SK-N-MC (cell line): Measurements from ENCODE around the gene CLCN1.

ENCODE experiments used
- DNase-seq: peaks from one replicate; pipeline ENCODE4 v3.0.0-alpha.2; 2011; ENCODE audit warnings: low read depth, low spot score
- H3K27ac ChIP-seq: fragments of 200-600 bp; sonication (generic); 2 replicates; pipeline ENCODE4 v1.5.1; 2016; ENCODE audit warnings: mixed run types
- H3K36me3 ChIP-seq: fragments of 200-600 bp; sonication (generic); 2 replicates; pipeline ENCODE4 v1.6.1; 2017; ENCODE audit warnings: antibody characterized with exemption, low read length, mixed read lengths; ENCODE audit not compliant: insufficient read depth
- H3K4me3 ChIP-seq: fragments of 200-600 bp; sonication (generic); 2 replicates; pipeline ENCODE4 v1.5.1; 2016
- H3K9ac ChIP-seq: fragments of 200-600 bp; sonication (generic); 2 replicates; pipeline ENCODE4 v1.8.0; 2017; ENCODE audit warnings: mixed run types, mixed read lengths; ENCODE audit not compliant: insufficient read length
- H3K9me3 ChIP-seq: fragments of 200-600 bp; sonication (generic); 2 replicates; pipeline ENCODE4 v1.6.1; 2017; ENCODE audit warnings: low read depth, mild to moderate bottlenecking, antibody characterized with exemption, low read length, moderate library complexity, mixed read lengths
- EZH2 ChIP-seq: fragments of 200-600 bp; sonication (generic); IDR thresholded peaks from one replicate; pipeline ENCODE4 v1.6.1; 2017; ENCODE audit warnings: antibody characterized with exemption
- FOXP2 ChIP-seq: optimal IDR thresholded peaks from 2 replicates; pipeline ENCODE3; 2011; ENCODE audit warnings: mild to moderate bottlenecking, moderate library complexity; ENCODE audit not compliant: insufficient read depth; ENCODE audit errors: extremely low read length, control extremely low read depth
- POLR2AphosphoS5 ChIP-seq: IDR thresholded peaks from 2 replicates; pipeline ENCODE4 v1.6.1; 2012; ENCODE audit warnings: mild to moderate bottlenecking, low read depth, low read length, borderline replicate concordance

The CLCN1 gene

DNA sequence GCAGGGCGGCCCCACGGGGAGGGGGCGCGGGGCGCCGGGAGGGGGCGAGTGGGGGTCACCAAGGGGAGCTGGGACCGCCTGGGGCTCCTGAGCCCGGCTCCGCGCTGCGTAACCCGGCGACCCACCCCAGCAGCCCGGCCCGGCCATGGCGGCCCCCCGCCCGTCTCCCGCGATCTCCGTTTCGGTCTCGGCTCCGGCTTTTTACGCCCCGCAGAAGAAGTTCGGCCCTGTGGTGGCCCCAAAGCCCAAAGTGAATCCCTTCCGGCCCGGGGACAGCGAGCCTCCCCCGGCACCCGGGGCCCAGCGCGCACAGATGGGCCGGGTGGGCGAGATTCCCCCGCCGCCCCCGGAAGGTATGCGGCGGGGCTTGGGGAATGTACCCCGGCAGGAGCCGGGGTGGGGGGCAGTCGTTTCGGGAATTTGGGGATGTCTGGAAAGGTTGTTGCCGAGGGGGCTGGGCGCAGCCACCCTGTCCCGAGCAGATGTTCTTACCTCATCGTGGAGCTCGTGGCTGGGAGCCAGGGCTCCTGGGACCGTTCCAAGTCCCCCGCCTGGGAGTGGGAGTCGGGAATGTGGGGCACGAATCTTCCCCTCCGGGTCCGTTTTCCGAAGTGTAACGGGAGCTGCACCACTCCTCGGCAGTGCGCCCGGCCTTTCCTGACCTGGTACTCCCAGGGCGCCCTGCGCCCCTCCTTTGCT lies 65.7 kb downstream of the CLCN1 start:
- no peak for DNase-seq
- H3K27ac ChIP-seq, result peak overlapping the region; percentile 50; the same call in 1 of the 2 replicates

DNA sequence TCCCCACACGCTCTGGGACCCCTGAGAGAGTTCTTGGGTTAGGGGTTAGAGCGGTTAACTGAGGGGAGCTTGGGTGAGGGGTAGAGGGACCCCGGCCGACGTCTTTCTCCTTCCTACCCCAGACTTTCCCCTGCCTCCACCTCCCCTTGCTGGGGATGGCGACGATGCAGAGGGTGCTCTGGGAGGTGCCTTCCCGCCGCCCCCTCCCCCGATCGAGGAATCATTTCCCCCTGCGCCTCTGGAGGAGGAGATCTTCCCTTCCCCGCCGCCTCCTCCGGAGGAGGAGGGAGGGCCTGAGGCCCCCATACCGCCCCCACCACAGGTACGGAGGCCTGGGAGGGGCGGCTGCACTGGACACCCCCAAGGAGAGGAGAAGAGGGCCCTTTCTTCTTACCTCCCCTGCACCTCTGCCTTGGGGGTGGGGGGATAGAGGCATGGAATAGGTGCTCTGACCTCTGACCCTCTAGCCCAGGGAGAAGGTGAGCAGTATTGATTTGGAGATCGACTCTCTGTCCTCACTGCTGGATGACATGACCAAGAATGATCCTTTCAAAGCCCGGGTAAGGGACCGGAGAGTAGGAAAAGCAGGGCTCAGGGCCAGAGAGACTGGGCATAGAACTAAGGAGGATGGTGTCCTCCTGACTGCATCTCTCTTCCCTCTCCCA lies 66.3 kb downstream of the CLCN1 start:
- peak overlapping the region; percentile 95 for H3K4me3 ChIP-seq
- no peak for DNase-seq
- peak overlapping the region; percentile 92 for H3K9ac ChIP-seq
- no peaks in the 10 kb centered on the region; the same call in 1 of the 2 replicates for H3K36me3 ChIP-seq
- H3K9me3 ChIP-seq, result no peaks in the 10 kb centered on the region
- no peak overlapping the region for H3K27ac ChIP-seq
- TF ChIP-seq POLR2AphosphoS5 (no peak), EZH2 (no peak), FOXP2 (no peak)

More for the DNA sequence above, 65.7 kb downstream of the CLCN1 start:
- TF ChIP-seq EZH2 (no peak), POLR2AphosphoS5 (peak; percentile 19)
- H3K9me3 ChIP-seq, result no peaks in the 10 kb centered on the region
- no peaks in the 10 kb centered on the region for H3K36me3 ChIP-seq
- peak overlapping the region; percentile 92 for H3K9ac ChIP-seq
- peak overlapping the region; percentile 95 for H3K4me3 ChIP-seq

- H3K27ac ChIP-seq, result no peak overlapping the region
- no peaks in the 10 kb centered on the region for H3K9me3 ChIP-seq
- H3K9ac ChIP-seq, result no peak overlapping the region
- H3K36me3 ChIP-seq, result no peaks in the 10 kb centered on the region; the same call in 1 of the 2 replicates
- H3K4me3 ChIP-seq, result no peak overlapping the region
- TF ChIP-seq POLR2AphosphoS5, result no peak
- TF ChIP-seq EZH2, result no peak
- TF ChIP-seq FOXP2, result no peak
- no peak for DNase-seq
Measured at GRCh38 chr7:143382791-143383641, 67.1 kb downstream of the CLCN1 start.

- no peak for TF ChIP-seq EZH2
- TF ChIP-seq FOXP2, result no peak
- no peak for DNase-seq
- Histone ChIP-seq H3K27ac (no peak overlapping the region), H3K36me3 (peaks cover under 1% of the 10 kb centered on the region; the same call in 1 of the 2 replicates), H3K9me3 (no peaks in the 10 kb centered on the region), H3K9ac (no peak overlapping the region), H3K4me3 (no peak overlapping the region)
Measured at GRCh38 chr7:143383642-143383957, 67.7 kb downstream of the CLCN1 start.

DNA sequence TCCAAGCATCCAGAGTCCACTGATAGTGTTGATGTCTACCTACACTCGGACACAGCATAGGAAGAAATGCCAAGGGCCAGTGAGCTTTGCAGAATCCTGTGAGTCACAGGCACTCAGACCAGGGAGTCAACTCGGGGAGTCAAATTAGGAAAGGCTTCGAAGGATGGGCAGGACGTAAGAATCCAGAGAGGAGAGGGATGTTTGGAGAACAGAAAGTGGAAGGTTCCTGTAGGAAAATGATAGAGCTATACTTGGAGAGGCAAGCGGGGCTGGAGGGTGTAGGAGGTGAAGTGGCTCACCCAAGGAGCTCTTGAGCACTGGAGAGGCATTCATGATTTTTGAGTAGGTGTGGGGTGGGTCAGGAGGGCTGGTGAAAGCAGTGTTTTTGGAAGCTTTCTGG lies 68.2 kb downstream of the CLCN1 start:
- no peak for DNase-seq
- TF ChIP-seq POLR2AphosphoS5, result no peak
- TF ChIP-seq FOXP2, result no peak
- no peak for TF ChIP-seq EZH2
- H3K36me3 ChIP-seq, result peaks cover 6% of the 10 kb centered on the region; the same call in 1 of the 2 replicates
- H3K9me3 ChIP-seq, result no peaks in the 10 kb centered on the region
- H3K9ac ChIP-seq, result no peak overlapping the region
- no peak overlapping the region for H3K4me3 ChIP-seq
- H3K27ac ChIP-seq, result no peak overlapping the region

DNA sequence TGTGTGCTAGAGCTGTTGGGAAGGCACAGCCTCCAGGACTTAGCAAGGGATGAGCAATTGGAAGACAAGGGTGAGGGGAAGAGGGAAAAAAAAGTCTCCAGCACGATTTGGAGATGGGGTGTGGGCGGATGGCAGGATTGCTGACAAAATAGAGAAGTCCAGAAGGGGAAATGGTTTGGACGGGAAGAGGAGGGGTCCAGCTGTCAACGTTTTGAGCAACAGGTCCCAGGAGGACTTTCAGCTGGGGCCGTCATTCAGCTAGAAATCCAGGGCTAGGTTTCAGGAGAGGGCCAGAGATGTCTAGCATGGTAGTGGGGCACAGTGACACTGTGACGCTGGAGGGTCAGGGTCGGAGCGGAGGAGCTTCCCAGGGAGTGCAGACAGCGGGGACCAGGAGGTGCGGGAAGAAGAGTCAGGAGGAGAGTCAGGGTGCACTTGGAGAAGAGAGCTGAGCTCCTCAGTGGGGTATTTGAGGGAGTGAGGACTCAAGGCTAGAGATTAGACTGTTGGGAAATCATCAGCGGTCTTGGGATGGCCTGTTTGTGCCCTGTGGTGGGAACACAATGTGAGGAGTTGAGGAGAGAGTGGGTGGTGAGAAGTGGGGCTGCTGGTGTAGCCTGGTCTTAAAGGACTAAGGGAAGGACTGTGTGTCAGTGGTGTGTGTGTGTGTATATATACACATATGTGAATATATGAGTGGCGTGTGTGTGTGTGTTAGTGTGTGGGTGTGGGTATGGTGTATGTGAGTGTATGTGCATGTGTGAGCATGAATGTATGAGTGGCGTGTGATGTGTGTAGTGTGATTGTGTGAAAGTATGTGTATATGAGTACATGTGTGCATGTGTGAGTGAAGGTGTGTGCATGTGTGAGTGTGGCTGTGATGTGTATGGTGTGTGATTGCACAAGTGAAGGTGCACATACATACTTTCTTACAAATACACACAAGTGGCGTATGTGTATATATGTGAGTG lies 69.0 kb downstream of the CLCN1 start:
- Histone ChIP-seq H3K4me3 (no peak overlapping the region), H3K9ac (no peak overlapping the region), H3K36me3 (peaks cover 8% of the 10 kb centered on the region; the same call in 1 of the 2 replicates), H3K9me3 (no peaks in the 10 kb centered on the region), H3K27ac (no peak overlapping the region)
- TF ChIP-seq EZH2, result no peak
- TF ChIP-seq POLR2AphosphoS5, result no peak
- no peak for TF ChIP-seq FOXP2
- DNase-seq, result no peak

- no peak for DNase-seq
- TF ChIP-seq POLR2AphosphoS5 (no peak), FOXP2 (no peak), EZH2 (no peak)
- Histone ChIP-seq H3K4me3 (no peak overlapping the region), H3K27ac (no peak overlapping the region), H3K9me3 (no peaks in the 10 kb centered on the region), H3K9ac (no peak overlapping the region), H3K36me3 (peaks cover 8% of the 10 kb centered on the region; the same call in 1 of the 2 replicates)
Measured at GRCh38 chr7:143385891-143386781, 70.2 kb downstream of the CLCN1 start.
